SK-N-SH (cell line): ENCODE measurements around the gene RPS24. TPM values are rescaled to one million over a fixed set of nuclear protein-coding genes. Genes with fewer than 3 reads are reported as not detected.

Source experiments
- CTCF ChIA-PET: fragments of 300-600, 350-600 bp; formaldehyde crosslinking; extraction: SDS; loops from one replicate; lab custom pipeline; 2021; lab: Yijun Ruan, JAX
- POLR2A ChIA-PET: fragments of 350-600 bp; sonication (Branson Sonifier 250); formaldehyde crosslinking; extraction: SDS; loops from one replicate; lab custom pipeline; 2020; ENCODE audit warnings: antibody characterized with exemption, inconsistent platforms; lab: Yijun Ruan, JAX
- DNase-seq: peaks from one replicate; pipeline ENCODE4 v3.0.0; 2012
- H2AFZ ChIP-seq: fragments of 200-600 bp; sonication (generic); 2 replicates; pipeline ENCODE4 v1.8.1; 2016; ENCODE audit warnings: antibody characterized with exemption, mild to moderate bottlenecking, low read depth
- H3F3A ChIP-seq: fragments of 200-600 bp; sonication (generic); replicated peaks from 2 replicates; pipeline ENCODE3; 2016; ENCODE audit warnings: antibody characterized with exemption, mild to moderate bottlenecking; ENCODE audit not compliant: insufficient read depth
- H3K27ac ChIP-seq, 2 experiments: fragments of 200-500 bp in 1 of 2; fragments of 200-600 bp in 1 of 2; sonication (Bioruptor generic) in 1 of 2; sonication (generic), shearing (Covaris generic) in 1 of 2; 2 replicates each; pipeline versions ENCODE4 v1.5.1 to v1.6.1; 2014 to 2016; ENCODE audit warnings: low read depth in 2 of 2, inconsistent platforms in 1 of 2, low read length in 1 of 2, mild to moderate bottlenecking in 1 of 2, mixed read lengths in 1 of 2
- H3K27me3 ChIP-seq: fragments of 200-600 bp; sonication (generic), shearing (Covaris generic); 2 replicates; pipeline ENCODE4 v1.6.1; 2016; ENCODE audit warnings: mixed run types; ENCODE audit not compliant: insufficient read depth
- H3K36me3 ChIP-seq, 2 experiments: fragments of 200-500 bp in 1 of 2; fragments of 200-600 bp in 1 of 2; sonication (Bioruptor generic) in 1 of 2; sonication (generic) in 1 of 2; replicated peaks in 1 of 2; 2 replicates each; pipeline versions ENCODE3 to v1.5.1; 2014 to 2016; ENCODE audit warnings: low read length in 1 of 2, mild to moderate bottlenecking in 1 of 2; ENCODE audit not compliant: insufficient read depth in 2 of 2, control insufficient read depth in 1 of 2
- H3K4me1 ChIP-seq, 2 experiments: fragments of 200-500 bp in 1 of 2; fragments of 200-600 bp in 1 of 2; sonication (Bioruptor generic) in 1 of 2; sonication (generic), shearing (Covaris generic) in 1 of 2; 2 replicates each; pipeline versions ENCODE4 v1.5.1 to v1.6.1; 2014 to 2016; ENCODE audit warnings: low read depth in 1 of 2, low read length in 1 of 2, mixed run types in 1 of 2; ENCODE audit not compliant: insufficient read depth in 2 of 2, control insufficient read depth in 1 of 2
- H3K4me2 ChIP-seq: fragments of 200-600 bp; sonication (generic), shearing (Covaris generic); 2 replicates; pipeline ENCODE4 v1.6.1; 2017; ENCODE audit warnings: mixed run types
- H3K4me3 ChIP-seq, 2 experiments: fragments of 200-500 bp in 1 of 2; fragments of 200-600 bp in 1 of 2; sonication (Bioruptor generic) in 1 of 2; sonication (generic), shearing (Covaris generic) in 1 of 2; 2 replicates each; pipeline versions ENCODE4 v1.5.1 to v1.8.1; 2014 to 2016; ENCODE audit warnings: low read depth in 2 of 2, inconsistent platforms in 1 of 2, low read length in 1 of 2, mild to moderate bottlenecking in 1 of 2, mixed read lengths in 1 of 2, moderate library complexity in 1 of 2
- H3K79me2 ChIP-seq: fragments of 200-600 bp; sonication (generic); 2 replicates; pipeline ENCODE4 v1.8.1; 2017; ENCODE audit warnings: mild to moderate bottlenecking; ENCODE audit not compliant: insufficient read depth
- H3K9ac ChIP-seq: fragments of 200-600 bp; sonication (generic); 2 replicates; pipeline ENCODE4 v1.6.1; 2017; ENCODE audit warnings: mixed run types
- H3K9me2 ChIP-seq: fragments of 200-600 bp; sonication (generic); 2 replicates; pipeline ENCODE4 v1.6.1; 2017; ENCODE audit warnings: mixed run types
- H3K9me3 ChIP-seq: fragments of 200-600 bp; sonication (generic); 2 replicates; pipeline ENCODE4 v1.6.1; 2017; ENCODE audit warnings: mixed run types, mild to moderate bottlenecking, moderate library complexity
- H4K20me1 ChIP-seq: fragments of 200-600 bp; sonication (generic); 2 replicates; pipeline ENCODE4 v1.6.1; 2017; ENCODE audit warnings: mild to moderate bottlenecking, mixed run types; ENCODE audit not compliant: insufficient read depth
- CHD2 ChIP-seq: fragments of 150-350 bp; IDR thresholded peaks from 2 replicates; pipeline ENCODE4 v1.6.1; 2018; ENCODE audit warnings: low read length; ENCODE audit not compliant: partially characterized antibody
- CTCF ChIP-seq: fragments of 200-600 bp; sonication (generic); IDR thresholded peaks from 2 replicates; pipeline ENCODE4 v1.6.1; 2017; ENCODE audit warnings: antibody characterized with exemption, mild to moderate bottlenecking, moderate library complexity
- ELF1 ChIP-seq: IDR thresholded peaks from 2 replicates; pipeline ENCODE4 v1.4.0; 2012
- EP300 ChIP-seq, 2 experiments: IDR thresholded peaks; 2 replicates each; pipeline versions ENCODE4 v1.4.0 to v1.6.1; 2012; ENCODE audit warnings: borderline replicate concordance in 1 of 2, low read depth in 1 of 2, low read length in 1 of 2
- FOSL2 ChIP-seq: IDR thresholded peaks from 2 replicates; pipeline ENCODE4 v1.4.0; 2012; ENCODE audit warnings: low read depth, mild to moderate bottlenecking, moderate library complexity, borderline replicate concordance
- FOXJ3 ChIP-seq: sonication (generic); formaldehyde crosslinking; IDR thresholded peaks from 2 replicates; pipeline ENCODE4 v1.5.1; 2020; ENCODE audit warnings: mild to moderate bottlenecking, missing genetic modification reagents
- FOXM1 ChIP-seq: IDR thresholded peaks from 2 replicates; pipeline ENCODE4 v1.4.0; 2012; ENCODE audit warnings: low read depth, mild to moderate bottlenecking
- GABPA ChIP-seq: IDR thresholded peaks from 2 replicates; pipeline ENCODE4 v1.4.0; 2012; ENCODE audit warnings: low read depth, mild to moderate bottlenecking
- IRF3 ChIP-seq: fragments of 150-350 bp; IDR thresholded peaks from 2 replicates; pipeline ENCODE4 v1.6.1; 2016; ENCODE audit warnings: mild to moderate bottlenecking, low read depth, low read length
- JUND ChIP-seq: IDR thresholded peaks from 2 replicates; pipeline ENCODE4 v1.4.0; 2012
- MAX ChIP-seq: IDR thresholded peaks from 2 replicates; pipeline ENCODE4 v1.4.0; 2012; ENCODE audit warnings: low read depth
- MXI1 ChIP-seq: IDR thresholded peaks from 2 replicates; pipeline ENCODE4 v1.6.1; 2012; ENCODE audit warnings: mild to moderate bottlenecking, low read depth, low read length, improper control_type of control experiment
- PBX3 ChIP-seq: IDR thresholded peaks from 2 replicates; pipeline ENCODE4; 2012
- RFX5 ChIP-seq: IDR thresholded peaks from 2 replicates; pipeline ENCODE4 v1.6.1; 2012; ENCODE audit warnings: mild to moderate bottlenecking, improper control_type of control experiment, low read length
- SIN3A ChIP-seq: IDR thresholded peaks from 2 replicates; pipeline ENCODE4 v1.6.1; 2012; ENCODE audit warnings: low read depth, mild to moderate bottlenecking, low read length, moderate library complexity, borderline replicate concordance
- SMC3 ChIP-seq: IDR thresholded peaks from 2 replicates; pipeline ENCODE4 v1.6.1; 2012; ENCODE audit warnings: low read depth, low read length, improper control_type of control experiment
- TCF12 ChIP-seq: IDR thresholded peaks from 2 replicates; pipeline ENCODE4 v1.4.0; 2012
- USF1 ChIP-seq: IDR thresholded peaks from 2 replicates; pipeline ENCODE4 v1.4.0; 2012; ENCODE audit warnings: low read depth, borderline replicate concordance
- USF2 ChIP-seq: fragments of 150-350 bp; IDR thresholded peaks from 2 replicates; pipeline ENCODE4 v1.6.1; 2017; ENCODE audit warnings: antibody characterized with exemption, low read length, low read depth, borderline replicate concordance
- YY1 ChIP-seq: IDR thresholded peaks from 2 replicates; pipeline ENCODE4 v1.4.0; 2012; ENCODE audit warnings: low read depth, mild to moderate bottlenecking
- WGBS: methylation state at CpG from one replicate; pipeline ENCODE4 v1.1.6; 2017; ENCODE audit warnings: low lambda C conversion rate; 5-methylcytosine and 5-hydroxymethylcytosine counted together
- polyA plus RNA-seq, 3 experiments: library from polyadenylated mRNA; depleted of rRNA; stranded (reverse); fragments of >200 nt; gene quantifications; 2 replicates each; pipeline ENCODE4 v1.2.3, GENCODE V29; 2012

RPS24 gene
- polyA plus RNA-seq, 1 of the 3 experiments (the other 2 are of a cell fraction) = 3,806 TPM

- H3K27ac ChIP-seq = peak overlapping the region in 1 of 2 experiments; percentile 50; a peak in 1 of 4 replicates
- no peaks in the 10 kb centered on the region for H3K9me2 ChIP-seq
- H3K4me1 ChIP-seq = peaks cover 26 to 37% of the 10 kb centered on the region in 2 experiments
- H4K20me1 ChIP-seq = peaks cover 59% of the 10 kb centered on the region
- H3K9ac ChIP-seq = no peak overlapping the region
- no peak for TF ChIP-seq CHD2
- no peak for TF ChIP-seq FOXJ3 (CRISPR knock-in tag)
- TF ChIP-seq IRF3 = no peak
- no peak for TF ChIP-seq MXI1
- TF ChIP-seq MAX = no peak
- TF ChIP-seq SMC3 = no peak
- TF ChIP-seq PBX3 = no peak
- no peak for TF ChIP-seq TCF12
- TF ChIP-seq CTCF = no peak
- TF ChIP-seq RFX5 = no peak
- peaks cover 46 to 48% of the 10 kb centered on the region in 2 experiments for H3K36me3 ChIP-seq
- no peaks in the 10 kb centered on the region for H3K27me3 ChIP-seq
- POLR2A ChIA-PET = interaction anchor here (0.6 to 1.1 kb wide), 2 partner anchors 10 to 250 kb away, joined by 3 read pairs; no protein-coding TSS in a partner anchor
- DNase-seq = no peak
- H3K9me3 ChIP-seq = no peaks in the 10 kb centered on the region
- no peak overlapping the region for H3K4me2 ChIP-seq
- no peak overlapping the region for H3K4me3 ChIP-seq
- WGBS = 88% methylated on average over 3 of the region's 6 CpGs
- H3F3A ChIP-seq = peaks cover 52% of the 10 kb centered on the region
- CTCF ChIA-PET = interaction anchor here (1.0 to 1.5 kb wide), 2 partner anchors 9 to 10 kb away, joined by 4 to 5 read pairs; no protein-coding TSS in a partner anchor
- H3K79me2 ChIP-seq = peaks cover 26% of the 10 kb centered on the region
- no peak overlapping the region for H2AFZ ChIP-seq
These were observed 9.1 kb downstream of the RPS24 start for GRCh38 chr10:78042752-78043104.

GRCh38 chr10:78044179-78044578 lies 10.5 kb downstream of the RPS24 start:
- Histone ChIP-seq H3K4me1 (peaks cover 26 to 30% of the 10 kb centered on the region in 2 experiments), H3F3A (peaks cover 45% of the 10 kb centered on the region), H2AFZ (no peak overlapping the region), H4K20me1 (peaks cover 44% of the 10 kb centered on the region), H3K4me3 (no peak overlapping the region), H3K27me3 (no peaks in the 10 kb centered on the region), H3K79me2 (peaks cover 11% of the 10 kb centered on the region), H3K9ac (no peak overlapping the region), H3K27ac (peak overlapping the region; percentile 2 to 50; a peak in 2 of 4 replicates), H3K9me3 (no peaks in the 10 kb centered on the region), H3K4me2 (peak overlapping the region; percentile 64), H3K9me2 (no peaks in the 10 kb centered on the region), H3K36me3 (peaks cover 31 to 34% of the 10 kb centered on the region in 2 experiments)
- ChIA-PET POLR2A (no interaction called here), CTCF (interaction anchor here (0.7 to 1.3 kb wide), 2 partner anchors 259 to 1152 kb away, joined by 3 to 5 read pairs; no protein-coding TSS in a partner anchor)
- TF ChIP-seq SMC3 = no peak
- no peak for TF ChIP-seq USF1
- TF ChIP-seq JUND = no peak
- no peak for TF ChIP-seq YY1
- no peak for TF ChIP-seq SIN3A
- TF ChIP-seq MXI1 = no peak
- TF ChIP-seq CHD2 = no peak
- TF ChIP-seq IRF3 = no peak
- TF ChIP-seq USF2 = no peak
- TF ChIP-seq ELF1 = no peak
- TF ChIP-seq FOSL2 = no peak
- TF ChIP-seq EP300 (IDR thresholded peaks at IDR 0.05; ENCODE audit: borderline replicate concordance in 1 of 2, low read depth in 1 of 2, low read length in 1 of 2) = no peak
- TF ChIP-seq FOXM1 = no peak
- TF ChIP-seq GABPA = no peak
- TF ChIP-seq TCF12 = no peak
- DNase-seq = no peak
